ENCODE measurements around the gene CD300LF.

The CD300LF gene

GRCh38 chr17:74730491-74731346 lies 18.0 kb upstream of the CD300LF start:
- no peak for DNase-seq (ENCODE audit: extremely low read depth in 1 of 2, low read depth in 1 of 2)

GRCh38 chr17:74729866-74730265 lies 17.1 kb upstream of the CD300LF start:
- no peak for DNase-seq (ENCODE audit: extremely low read depth in 1 of 2, low read depth in 1 of 2)

DNA sequence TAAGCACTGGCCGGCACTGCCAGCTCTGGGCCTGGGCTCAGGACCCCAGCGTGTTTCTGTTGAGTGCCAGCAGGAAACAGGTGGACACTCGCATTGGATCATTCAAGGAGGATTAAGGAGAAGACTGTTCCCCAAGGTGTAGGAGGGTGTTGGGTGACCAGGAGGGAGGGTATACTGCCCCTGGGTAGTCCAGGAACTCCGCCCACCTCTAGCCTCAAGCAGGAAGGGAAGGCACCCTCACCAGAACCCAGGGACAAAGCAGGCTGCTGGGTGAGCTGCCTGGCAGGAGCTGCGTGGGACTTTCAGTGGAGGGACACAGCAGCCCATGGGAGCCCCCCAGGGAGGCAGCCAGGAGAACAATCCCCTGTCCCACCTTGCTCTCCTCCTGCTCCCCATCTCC lies 16.6 kb upstream of the CD300LF start:
- no peak for DNase-seq (ENCODE audit: extremely low read depth in 1 of 2, low read depth in 1 of 2)

DNA sequence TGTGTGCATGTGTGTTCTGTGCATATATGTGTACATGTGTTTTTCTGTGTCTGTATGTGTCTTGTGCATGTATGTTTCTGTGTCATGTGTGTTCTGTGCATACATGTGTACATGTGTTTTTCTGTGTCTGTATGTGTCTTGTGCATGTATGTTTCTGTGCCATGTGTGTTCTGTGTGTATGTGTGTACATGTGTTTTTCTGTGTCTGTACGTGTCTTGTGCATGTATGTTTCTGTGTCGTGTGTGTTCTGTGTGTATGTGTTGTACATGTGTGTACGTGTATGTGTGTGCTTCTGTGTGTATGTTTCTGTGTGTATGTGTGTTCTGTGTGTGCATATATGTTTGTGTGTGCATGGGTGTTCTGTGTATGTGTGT lies 16.0 kb upstream of the CD300LF start:
- DNase-seq (ENCODE audit: extremely low read depth in 1 of 2, low read depth in 1 of 2): no peak

DNA sequence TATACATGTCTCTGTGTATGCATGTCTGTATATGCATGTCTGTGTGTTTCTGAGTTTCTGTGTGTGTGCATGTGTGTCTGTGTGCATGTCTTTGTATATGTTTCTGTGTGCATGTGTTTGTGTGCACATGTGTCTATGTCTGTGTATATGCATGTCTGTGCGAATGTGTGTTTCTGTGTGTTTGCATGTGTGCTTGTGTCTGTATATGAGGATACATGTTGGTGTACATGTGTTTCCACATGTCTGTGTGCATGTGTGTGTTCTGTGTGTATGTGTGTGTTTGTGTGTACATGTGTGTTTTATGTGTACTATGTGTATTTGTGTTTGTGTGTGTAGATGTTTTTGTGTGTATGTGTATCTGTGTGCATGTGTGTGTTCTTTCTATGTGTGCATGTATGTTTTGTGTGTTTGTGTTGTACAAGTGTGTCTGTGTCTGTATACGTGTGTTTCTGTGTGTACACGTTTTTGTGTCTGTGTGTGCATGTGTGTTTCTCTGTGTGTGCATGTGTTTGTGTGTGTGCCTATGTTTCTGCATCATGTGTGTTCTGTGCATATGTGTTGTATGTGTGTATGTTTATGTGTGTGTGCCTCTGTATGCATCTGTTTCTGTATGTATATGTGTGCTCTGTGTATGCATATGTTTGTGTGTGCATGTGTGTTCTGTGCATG lies 15.4 kb upstream of the CD300LF start:
- DNase-seq (ENCODE audit: extremely low read depth in 1 of 2, low read depth in 1 of 2): no peak

DNA sequence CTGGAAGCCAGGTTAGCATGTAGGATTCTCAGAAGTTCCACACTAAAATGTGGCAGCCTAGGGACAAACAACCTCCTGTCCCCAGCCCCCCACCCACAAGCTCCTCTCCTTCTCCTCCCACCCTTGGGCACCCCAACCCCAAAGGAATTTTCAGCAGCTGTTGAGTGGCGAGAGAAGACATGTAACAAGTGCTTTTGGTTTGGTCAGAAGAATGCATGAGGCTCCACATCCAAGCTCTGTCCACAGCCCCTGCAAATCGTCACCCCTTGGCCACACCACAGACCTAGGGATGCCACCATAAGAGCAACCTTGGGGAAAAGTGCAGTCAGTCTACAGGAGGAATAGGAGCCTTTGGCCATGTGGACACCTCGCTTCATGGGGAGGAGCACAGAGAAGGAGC lies 12.4 kb upstream of the CD300LF start:
- DNase-seq (ENCODE audit: extremely low read depth in 1 of 2, low read depth in 1 of 2): no peak

DNA sequence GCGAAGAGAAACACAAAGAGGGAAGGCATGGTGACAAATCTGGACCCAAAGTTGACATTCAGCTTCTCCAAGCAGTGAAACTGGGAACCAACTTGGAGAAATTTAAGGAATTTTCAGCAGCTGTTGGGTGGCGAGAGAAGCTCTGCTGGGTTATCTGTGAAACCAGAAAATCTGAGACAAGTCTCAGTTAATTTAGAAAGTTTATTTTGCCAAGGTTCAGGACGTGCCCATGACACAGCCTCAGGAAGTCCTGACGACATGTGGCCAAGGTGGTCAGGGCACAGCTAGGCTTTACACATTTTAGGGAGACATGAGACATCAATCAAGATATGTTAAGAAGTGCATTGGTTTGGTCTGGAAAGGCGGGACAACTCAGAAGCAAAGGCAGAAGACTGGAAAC lies 11.2 kb upstream of the CD300LF start:
- no peak for DNase-seq (ENCODE audit: extremely low read depth in 1 of 2, low read depth in 1 of 2)

GRCh38 chr17:74722782-74723181 lies 10.1 kb upstream of the CD300LF start:
- no peak for DNase-seq (ENCODE audit: extremely low read depth in 1 of 2, low read depth in 1 of 2)

- no peak for DNase-seq (ENCODE audit: extremely low read depth in 1 of 2, low read depth in 1 of 2)
These were observed 7.8 kb upstream of the CD300LF start for GRCh38 chr17:74720506-74720905.

DNA sequence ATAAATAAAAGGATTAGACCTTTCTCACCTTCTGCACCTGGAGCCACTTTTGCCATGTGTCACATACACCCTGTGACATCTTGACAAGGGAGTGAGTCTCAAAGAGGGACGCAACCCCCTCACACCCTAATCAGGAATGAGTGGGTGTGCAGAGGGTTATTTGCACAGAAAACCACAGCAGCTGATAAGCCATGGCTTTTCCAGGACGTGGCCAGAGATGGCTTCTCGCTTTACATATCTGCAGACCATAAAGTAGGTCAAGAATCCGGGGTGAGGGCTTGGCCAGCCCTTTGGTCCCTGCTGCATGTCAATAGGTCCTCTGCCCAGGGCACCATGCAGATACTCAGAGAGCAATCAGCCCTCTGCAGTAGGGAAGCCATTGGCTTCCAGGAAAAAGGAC lies 2.4 kb upstream of the CD300LF start:
- DNase-seq (ENCODE audit: extremely low read depth in 1 of 2, low read depth in 1 of 2): no peak

DNA sequence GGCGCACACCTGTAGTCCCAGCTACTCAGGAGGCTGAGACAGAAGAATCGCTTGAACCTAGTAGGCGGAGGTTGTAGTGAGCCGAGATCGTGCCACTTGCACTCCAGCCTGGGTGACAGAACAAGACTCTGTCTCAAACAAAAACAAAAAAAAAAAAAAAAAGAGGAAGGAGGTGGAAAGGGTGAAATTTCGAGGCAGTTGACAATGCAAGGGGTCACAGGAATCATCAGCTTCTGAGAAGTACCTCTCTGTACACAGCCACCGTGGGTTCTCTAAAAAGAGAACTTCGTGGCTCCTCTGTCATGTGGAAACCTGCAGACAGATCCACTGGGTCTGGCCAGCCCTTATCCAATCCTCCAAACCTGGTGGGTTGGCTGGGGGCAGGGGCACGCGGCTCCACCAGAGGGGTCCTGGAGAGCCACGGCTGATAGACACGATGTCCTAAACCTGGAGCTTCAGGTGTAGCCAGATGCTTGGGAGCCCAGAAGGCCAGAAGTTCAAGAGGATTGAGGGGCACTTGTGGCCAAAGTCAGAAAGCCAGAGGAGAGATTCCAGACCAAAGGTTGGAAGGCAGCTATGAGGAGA lies 540 bp upstream of the CD300LF start:
- no peak for DNase-seq (ENCODE audit: extremely low read depth in 1 of 2, low read depth in 1 of 2)

DNA sequence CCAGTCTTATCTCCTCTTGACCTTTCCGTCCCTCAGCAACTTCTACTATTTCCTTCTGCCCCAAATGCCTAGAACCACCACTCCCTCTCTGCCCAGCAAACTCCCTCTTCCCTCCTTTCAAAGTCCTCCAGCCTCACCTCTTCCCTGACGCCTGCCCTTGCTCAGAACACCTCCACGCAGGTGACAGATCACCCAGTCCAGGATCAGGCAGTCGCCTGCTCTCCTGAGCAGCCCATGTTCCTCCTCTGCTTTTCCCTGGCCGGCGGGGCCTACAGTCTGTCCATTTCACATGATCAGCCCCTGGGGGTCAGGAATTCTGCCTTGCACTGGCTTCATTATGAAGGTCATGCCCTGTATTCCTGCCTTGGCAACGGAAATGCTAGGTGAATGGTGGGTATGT lies 422 bp downstream of the CD300LF start:
- DNase-seq (ENCODE audit: extremely low read depth in 1 of 2, low read depth in 1 of 2): no peak

DNA sequence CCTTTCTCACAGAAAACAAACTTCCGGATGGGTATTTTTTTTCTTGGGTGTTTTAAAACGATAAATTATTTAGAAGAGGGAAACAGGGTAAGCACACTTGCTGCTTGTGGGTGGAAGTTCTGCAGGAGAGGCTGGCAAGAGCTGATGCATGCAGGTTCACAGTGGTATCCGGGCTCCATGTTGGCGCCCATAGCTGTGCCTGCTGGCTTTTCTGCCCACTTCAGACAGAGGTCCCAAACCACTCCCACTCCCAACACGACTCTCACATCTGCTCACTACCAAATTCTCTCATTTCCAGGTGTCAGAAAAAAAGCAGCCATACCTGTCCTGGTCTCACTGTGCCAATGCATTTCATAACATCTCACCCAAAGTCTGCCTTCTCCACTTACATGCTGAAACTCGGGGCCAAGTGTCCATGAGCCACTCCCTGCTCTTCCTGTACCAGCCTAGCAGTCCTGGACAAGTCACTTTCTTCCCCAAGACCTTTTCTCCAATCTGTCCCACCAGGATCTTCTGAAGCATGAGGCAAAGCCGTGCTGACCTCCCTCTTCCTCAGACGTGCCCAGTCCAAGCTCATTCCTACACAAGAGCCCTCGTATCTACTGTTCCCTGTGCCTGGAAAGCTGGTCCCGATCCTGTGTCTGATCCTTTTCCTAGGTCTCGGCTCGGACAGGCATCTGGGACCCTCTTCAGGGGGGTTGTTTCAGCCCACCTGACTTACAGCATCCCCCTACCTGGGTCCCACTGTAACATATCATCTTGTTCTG lies 1.5 kb downstream of the CD300LF start:
- no peak for DNase-seq (ENCODE audit: extremely low read depth in 1 of 2, low read depth in 1 of 2)

DNA sequence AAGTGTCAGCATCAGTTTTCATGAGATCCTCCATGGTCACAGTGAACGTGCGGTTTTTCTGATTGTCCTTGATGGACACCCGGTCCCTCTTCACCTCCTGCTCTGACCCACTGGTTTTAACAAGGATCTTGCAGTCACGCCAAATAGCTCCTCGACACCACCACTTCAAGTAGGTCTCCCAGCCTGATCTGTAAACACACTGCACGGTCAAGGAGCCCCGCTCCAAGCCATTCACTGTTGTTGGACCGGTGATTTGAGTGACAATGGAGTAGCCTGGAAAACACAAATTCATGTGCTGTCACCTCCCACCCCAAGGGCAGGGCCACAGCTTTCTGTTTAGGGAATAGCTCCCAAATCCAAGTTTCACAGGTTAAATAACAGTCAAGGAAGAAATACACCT lies 8.2 kb downstream of the CD300LF start:
- DNase-seq (ENCODE audit: extremely low read depth in 1 of 2, low read depth in 1 of 2): no peak

DNA sequence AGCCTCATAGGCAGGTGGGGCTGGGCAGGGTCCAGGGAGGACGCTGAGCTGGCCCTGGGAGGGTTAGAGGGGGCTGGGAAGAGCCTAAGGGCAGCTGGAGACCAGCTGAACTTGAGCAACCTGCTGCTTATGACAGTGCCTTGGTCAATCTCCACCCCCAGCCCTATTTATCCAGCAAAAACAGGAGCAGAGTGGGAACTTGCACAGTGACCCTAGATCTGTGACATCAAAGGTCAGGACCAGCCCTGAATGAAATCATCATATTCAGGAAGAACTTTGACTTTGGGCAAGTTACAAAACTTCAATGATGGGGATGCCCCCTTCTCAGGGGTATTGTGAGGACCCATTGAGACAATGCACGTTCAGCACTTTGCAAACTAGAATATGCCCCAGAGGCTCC lies 9.4 kb downstream of the CD300LF start:
- DNase-seq (ENCODE audit: extremely low read depth in 1 of 2, low read depth in 1 of 2): no peak

DNA sequence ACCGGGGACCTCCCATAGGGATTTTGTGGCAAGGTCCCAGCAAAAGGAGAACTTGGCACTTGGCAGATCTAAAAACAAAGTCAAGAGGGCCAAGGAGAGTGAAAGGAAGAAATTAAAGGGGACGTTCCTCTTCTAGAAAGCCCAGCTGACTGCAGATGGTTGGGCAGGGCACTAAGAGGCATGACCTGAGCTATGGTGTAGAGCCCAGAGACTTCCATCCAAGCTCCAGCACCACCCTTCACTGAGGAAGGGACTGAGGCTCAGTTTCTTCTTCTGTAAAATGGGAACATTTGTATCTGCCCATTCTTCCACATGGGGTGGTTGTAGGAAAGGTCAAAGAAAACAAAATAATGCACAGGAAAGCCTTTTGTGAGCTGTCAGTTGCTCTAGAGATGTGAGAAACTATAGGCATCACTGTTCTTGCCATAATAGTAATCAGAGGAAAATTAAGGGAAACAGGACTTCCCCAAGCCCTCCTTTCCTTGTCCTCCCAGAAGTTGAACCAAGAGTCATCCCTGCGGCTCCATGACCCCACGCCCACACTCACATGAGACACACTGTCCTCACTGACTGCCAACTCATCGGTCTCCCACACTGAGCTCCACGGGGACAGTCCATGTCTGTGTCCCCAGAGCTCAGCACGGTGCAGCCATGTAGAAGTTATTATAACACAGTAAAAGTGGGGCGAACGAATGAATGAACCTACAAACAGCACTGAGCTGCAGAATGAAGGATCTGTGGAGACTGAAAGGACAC lies 10.4 kb downstream of the CD300LF start:
- DNase-seq (ENCODE audit: extremely low read depth in 1 of 2, low read depth in 1 of 2): no peak

- no peak for DNase-seq (ENCODE audit: extremely low read depth in 1 of 2, low read depth in 1 of 2)
These were observed 13.5 kb downstream of the CD300LF start for GRCh38 chr17:74699236-74699635.

- DNase-seq (ENCODE audit: extremely low read depth in 1 of 2, low read depth in 1 of 2): no peak
These were observed 14.7 kb downstream of the CD300LF start for GRCh38 chr17:74698069-74698468.

- DNase-seq (ENCODE audit: extremely low read depth in 1 of 2, low read depth in 1 of 2): no peak
These were observed 15.2 kb downstream of the CD300LF start for GRCh38 chr17:74697515-74697914.

- DNase-seq (ENCODE audit: extremely low read depth in 1 of 2, low read depth in 1 of 2): no peak
These were observed 17.1 kb downstream of the CD300LF start for GRCh38 chr17:74695629-74696028.

GRCh38 chr17:74694081-74694480 lies 18.6 kb downstream of the CD300LF start:
- no peak for DNase-seq (ENCODE audit: extremely low read depth in 1 of 2, low read depth in 1 of 2)
